ENCODE measurements around the gene CIB2. TPM values are rescaled to one million over a fixed set of nuclear protein-coding genes. Genes with fewer than 3 reads are reported as not detected.

CIB2 gene
- total RNA-seq, 1 experiment from 2014 or later: 43.2 TPM

GRCh38 chr15:78064544-78064943 is 66.7 kb downstream of the CIB2 start:
- Histone ChIP-seq H2BK120ac (ENCODE audit: low read depth, low read length, poor library complexity, severe bottlenecking) (no peak overlapping the region), H2AK5ac (ENCODE audit: insufficient read length, low read length) (no peak overlapping the region), H3K9ac (ENCODE audit: extremely low read depth, insufficient read length, low read length) (no peak overlapping the region), H2BK5ac (ENCODE audit: insufficient read length, low read length) (no peak overlapping the region), H4K20me1 (ENCODE audit: control insufficient read depth, insufficient read depth, insufficient read length) (no peaks in the 10 kb centered on the region), H4K8ac (replicated peaks; ENCODE audit: insufficient read length, low read depth, low read length) (no peak overlapping the region), H3K23ac (ENCODE audit: insufficient read length, low read depth, low read length) (no peak overlapping the region), H3K14ac (ENCODE audit: insufficient read depth, low read length) (no peak overlapping the region), H4K91ac (ENCODE audit: insufficient read length, low read depth, low read length) (no peak overlapping the region), H2BK12ac (ENCODE audit: insufficient read length, low read depth, low read length) (no peak overlapping the region), H2AFZ (ENCODE audit: low read length) (no peak overlapping the region), H3T11ph (ENCODE audit: low read length) (no peak overlapping the region), H2BK15ac (ENCODE audit: low read depth, low read length) (no peak overlapping the region), H3K27me3 (ENCODE audit: insufficient read depth, low read length) (no peaks in the 10 kb centered on the region), H3K27ac (ENCODE audit: insufficient read length, low read depth, low read length) (no peak overlapping the region), H3K4me1 (ENCODE audit: insufficient read depth, low read length) (peaks cover 14% of the 10 kb centered on the region), H3K23me2 (ENCODE audit: insufficient read length, low read depth, low read length, poor library complexity, severe bottlenecking) (no peaks in the 10 kb centered on the region), H3K9me3 (ENCODE audit: control insufficient read depth, low read depth, low read length) (no peaks in the 10 kb centered on the region), H3K79me1 (ENCODE audit: insufficient read depth, low read depth, low read length, poor library complexity, severe bottlenecking) (peaks cover 2% of the 10 kb centered on the region), H3K4me2 (ENCODE audit: insufficient read depth, insufficient read length, low read length) (no peak overlapping the region), H3K79me2 (ENCODE audit: insufficient read depth, low read length) (peaks cover 3% of the 10 kb centered on the region; the same call in 1 of the 2 replicates), H3K18ac (ENCODE audit: insufficient read length, low read depth, low read length) (no peak overlapping the region), H3K4ac (ENCODE audit: low read depth, low read length) (no peak overlapping the region), H3K56ac (ENCODE audit: insufficient read length, low read depth, low read length) (no peak overlapping the region), H4K5ac (ENCODE audit: insufficient read length, low read depth, low read length) (no peak overlapping the region), H2BK20ac (ENCODE audit: low read depth, low read length, poor library complexity, severe bottlenecking) (no peak overlapping the region)
- Mint-ChIP-seq H3K27ac (no peak overlapping the region), H3K9me3 (no peaks in the 10 kb centered on the region), H3K27me3 (ENCODE audit: low read depth) (no peaks in the 10 kb centered on the region), H3K4me3 (no peak overlapping the region), H3K36me3 (ENCODE audit: insufficient read depth in 1 of 3, low read depth in 3 of 3) (no peaks in the 10 kb centered on the region), H3K4me1 (peaks cover 23 to 49% of the 10 kb centered on the region in 2 experiments)
- no peak for TF ChIP-seq CTCF (conservative IDR thresholded peaks at IDR 0.05)
- DNase-seq: no peak
- 100% methylated on average over 1 of the region's 2 CpGs for WGBS (ENCODE audit: extremely low coverage, insufficient read length, low lambda C conversion rate)
